ENCODE data around the gene EFCAB14. TPM values are rescaled to one million over a fixed set of nuclear protein-coding genes. Genes with fewer than 3 reads are reported as not detected.

Gene EFCAB14
- total and polyA plus RNA-seq, 9 of the 15 experiments (the other 6 are each of a cell fraction or from before 2014, with no cell fraction given): 7.3 to 49.0 (median 37.3) TPM

DNA sequence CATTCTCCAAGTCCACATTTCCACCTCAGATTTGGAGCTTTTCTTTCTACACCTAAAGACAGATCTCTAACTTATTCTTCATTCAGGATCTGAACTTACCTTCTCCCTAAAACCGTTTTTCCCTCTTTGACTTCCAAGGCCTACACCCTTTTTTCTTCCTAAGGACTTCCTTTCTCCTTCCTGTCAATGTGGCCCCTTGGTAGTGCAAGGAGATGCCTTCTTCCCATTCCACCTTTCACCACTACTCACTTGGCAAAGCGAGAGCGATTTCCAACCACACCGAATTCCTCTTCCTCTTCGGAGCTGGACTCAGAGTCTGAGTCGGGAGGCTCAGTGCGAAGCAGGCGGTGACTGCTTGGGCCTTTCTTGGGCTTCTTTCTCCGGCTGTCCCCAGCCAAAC, 1.3 kb downstream of the EFCAB14 start (continued):
- TF ChIP-seq, protein P1, sequence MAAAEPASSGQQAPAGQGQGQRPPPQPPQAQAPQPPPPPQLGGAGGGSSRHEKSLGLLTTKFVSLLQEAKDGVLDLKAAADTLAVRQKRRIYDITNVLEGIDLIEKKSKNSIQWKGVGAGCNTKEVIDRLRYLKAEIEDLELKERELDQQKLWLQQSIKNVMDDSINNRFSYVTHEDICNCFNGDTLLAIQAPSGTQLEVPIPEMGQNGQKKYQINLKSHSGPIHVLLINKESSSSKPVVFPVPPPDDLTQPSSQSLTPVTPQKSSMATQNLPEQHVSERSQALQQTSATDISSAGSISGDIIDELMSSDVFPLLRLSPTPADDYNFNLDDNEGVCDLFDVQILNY (CRISPR knock-in tag; IDR thresholded peaks at IDR 0.05): no peak
- TF ChIP-seq SAFB (IDR thresholded peaks at IDR 0.05; ENCODE audit: borderline replicate concordance, low read depth, low read length) (no peak), SMAD2 (IDR thresholded peaks at IDR 0.05; ENCODE audit: low read depth, low read length) (no peak), SAFB2 (IDR thresholded peaks at IDR 0.05; ENCODE audit: borderline replicate concordance, low read depth, low read length, severe bottlenecking) (no peak), ZNF695 (CRISPR knock-in tag; IDR thresholded peaks at IDR 0.05) (no peak), BCL6 (CRISPR knock-in tag; IDR thresholded peaks at IDR 0.05) (no peak), RHOXF2B (CRISPR knock-in tag; conservative IDR thresholded peaks at IDR 0.05) (no peak), DPF2 (IDR thresholded peaks at IDR 0.05) (no peak), SMC3 (conservative IDR thresholded peaks at IDR 0.05; ENCODE audit: insufficient read depth, low read depth, low read length) (no peak), RAD51 (IDR thresholded peaks at IDR 0.05; ENCODE audit: borderline replicate concordance, low read depth) (no peak), OTX1 (CRISPR knock-in tag; IDR thresholded peaks at IDR 0.05) (no peak), TSC22D4 (tag; IDR thresholded peaks at IDR 0.05) (no peak)
- TF ChIP-seq, protein P2, sequence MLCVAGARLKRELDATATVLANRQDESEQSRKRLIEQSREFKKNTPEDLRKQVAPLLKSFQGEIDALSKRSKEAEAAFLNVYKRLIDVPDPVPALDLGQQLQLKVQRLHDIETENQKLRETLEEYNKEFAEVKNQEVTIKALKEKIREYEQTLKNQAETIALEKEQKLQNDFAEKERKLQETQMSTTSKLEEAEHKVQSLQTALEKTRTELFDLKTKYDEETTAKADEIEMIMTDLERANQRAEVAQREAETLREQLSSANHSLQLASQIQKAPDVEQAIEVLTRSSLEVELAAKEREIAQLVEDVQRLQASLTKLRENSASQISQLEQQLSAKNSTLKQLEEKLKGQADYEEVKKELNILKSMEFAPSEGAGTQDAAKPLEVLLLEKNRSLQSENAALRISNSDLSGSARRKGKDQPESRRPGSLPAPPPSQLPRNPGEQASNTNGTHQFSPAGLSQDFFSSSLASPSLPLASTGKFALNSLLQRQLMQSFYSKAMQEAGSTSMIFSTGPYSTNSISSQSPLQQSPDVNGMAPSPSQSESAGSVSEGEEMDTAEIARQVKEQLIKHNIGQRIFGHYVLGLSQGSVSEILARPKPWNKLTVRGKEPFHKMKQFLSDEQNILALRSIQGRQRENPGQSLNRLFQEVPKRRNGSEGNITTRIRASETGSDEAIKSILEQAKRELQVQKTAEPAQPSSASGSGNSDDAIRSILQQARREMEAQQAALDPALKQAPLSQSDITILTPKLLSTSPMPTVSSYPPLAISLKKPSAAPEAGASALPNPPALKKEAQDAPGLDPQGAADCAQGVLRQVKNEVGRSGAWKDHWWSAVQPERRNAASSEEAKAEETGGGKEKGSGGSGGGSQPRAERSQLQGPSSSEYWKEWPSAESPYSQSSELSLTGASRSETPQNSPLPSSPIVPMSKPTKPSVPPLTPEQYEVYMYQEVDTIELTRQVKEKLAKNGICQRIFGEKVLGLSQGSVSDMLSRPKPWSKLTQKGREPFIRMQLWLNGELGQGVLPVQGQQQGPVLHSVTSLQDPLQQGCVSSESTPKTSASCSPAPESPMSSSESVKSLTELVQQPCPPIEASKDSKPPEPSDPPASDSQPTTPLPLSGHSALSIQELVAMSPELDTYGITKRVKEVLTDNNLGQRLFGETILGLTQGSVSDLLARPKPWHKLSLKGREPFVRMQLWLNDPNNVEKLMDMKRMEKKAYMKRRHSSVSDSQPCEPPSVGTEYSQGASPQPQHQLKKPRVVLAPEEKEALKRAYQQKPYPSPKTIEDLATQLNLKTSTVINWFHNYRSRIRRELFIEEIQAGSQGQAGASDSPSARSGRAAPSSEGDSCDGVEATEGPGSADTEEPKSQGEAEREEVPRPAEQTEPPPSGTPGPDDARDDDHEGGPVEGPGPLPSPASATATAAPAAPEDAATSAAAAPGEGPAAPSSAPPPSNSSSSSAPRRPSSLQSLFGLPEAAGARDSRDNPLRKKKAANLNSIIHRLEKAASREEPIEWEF (CRISPR knock-in tag; IDR thresholded peaks at IDR 0.05): no peak
- TF ChIP-seq, protein P3, sequence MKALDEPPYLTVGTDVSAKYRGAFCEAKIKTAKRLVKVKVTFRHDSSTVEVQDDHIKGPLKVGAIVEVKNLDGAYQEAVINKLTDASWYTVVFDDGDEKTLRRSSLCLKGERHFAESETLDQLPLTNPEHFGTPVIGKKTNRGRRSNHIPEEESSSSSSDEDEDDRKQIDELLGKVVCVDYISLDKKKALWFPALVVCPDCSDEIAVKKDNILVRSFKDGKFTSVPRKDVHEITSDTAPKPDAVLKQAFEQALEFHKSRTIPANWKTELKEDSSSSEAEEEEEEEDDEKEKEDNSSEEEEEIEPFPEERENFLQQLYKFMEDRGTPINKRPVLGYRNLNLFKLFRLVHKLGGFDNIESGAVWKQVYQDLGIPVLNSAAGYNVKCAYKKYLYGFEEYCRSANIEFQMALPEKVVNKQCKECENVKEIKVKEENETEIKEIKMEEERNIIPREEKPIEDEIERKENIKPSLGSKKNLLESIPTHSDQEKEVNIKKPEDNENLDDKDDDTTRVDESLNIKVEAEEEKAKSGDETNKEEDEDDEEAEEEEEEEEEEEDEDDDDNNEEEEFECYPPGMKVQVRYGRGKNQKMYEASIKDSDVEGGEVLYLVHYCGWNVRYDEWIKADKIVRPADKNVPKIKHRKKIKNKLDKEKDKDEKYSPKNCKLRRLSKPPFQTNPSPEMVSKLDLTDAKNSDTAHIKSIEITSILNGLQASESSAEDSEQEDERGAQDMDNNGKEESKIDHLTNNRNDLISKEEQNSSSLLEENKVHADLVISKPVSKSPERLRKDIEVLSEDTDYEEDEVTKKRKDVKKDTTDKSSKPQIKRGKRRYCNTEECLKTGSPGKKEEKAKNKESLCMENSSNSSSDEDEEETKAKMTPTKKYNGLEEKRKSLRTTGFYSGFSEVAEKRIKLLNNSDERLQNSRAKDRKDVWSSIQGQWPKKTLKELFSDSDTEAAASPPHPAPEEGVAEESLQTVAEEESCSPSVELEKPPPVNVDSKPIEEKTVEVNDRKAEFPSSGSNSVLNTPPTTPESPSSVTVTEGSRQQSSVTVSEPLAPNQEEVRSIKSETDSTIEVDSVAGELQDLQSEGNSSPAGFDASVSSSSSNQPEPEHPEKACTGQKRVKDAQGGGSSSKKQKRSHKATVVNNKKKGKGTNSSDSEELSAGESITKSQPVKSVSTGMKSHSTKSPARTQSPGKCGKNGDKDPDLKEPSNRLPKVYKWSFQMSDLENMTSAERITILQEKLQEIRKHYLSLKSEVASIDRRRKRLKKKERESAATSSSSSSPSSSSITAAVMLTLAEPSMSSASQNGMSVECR (CRISPR knock-in tag; IDR thresholded peaks at IDR 0.05): no peak

All from K562 (cell line).